Neural progenitor cell (in vitro differentiated cells): ENCODE results near the gene TMEM266. TPM values are rescaled to one million over a fixed set of nuclear protein-coding genes. Genes with fewer than 3 reads are reported as not detected.
A peak's percentile ranks its signal among the peaks of the same experiment; 100 is the strongest.

Experiments used
- DNase-seq: peaks from one replicate; pipeline ENCODE4 v3.0.0-alpha.2; 2016; ENCODE audit warnings: low spot score
- H2AFZ ChIP-seq: fragments of 200-600 bp; sonication (generic); replicated peaks from 2 replicates; pipeline ENCODE4 v1.6.1; 2016; ENCODE audit warnings: antibody characterized with exemption
- H3F3A ChIP-seq: fragments of 200-600 bp; sonication (generic); 2 replicates; pipeline ENCODE4 v1.6.1; 2016; ENCODE audit warnings: antibody characterized with exemption, low read depth
- H3K27ac ChIP-seq: fragments of 200-600 bp; sonication (generic); 2 replicates; pipeline ENCODE4 v1.5.1; 2016; ENCODE audit warnings: mild to moderate bottlenecking
- H3K27me3 ChIP-seq: fragments of 200-600 bp; sonication (generic); 2 replicates; pipeline ENCODE4 v1.6.1; 2016; ENCODE audit warnings: mild to moderate bottlenecking, moderate library complexity
- H3K36me3 ChIP-seq: fragments of 200-600 bp; sonication (generic); 2 replicates; pipeline ENCODE4 v1.5.1; 2016
- H3K4me1 ChIP-seq: fragments of 200-600 bp; sonication (generic); 2 replicates; pipeline ENCODE4 v1.6.1; 2016; ENCODE audit warnings: mixed run types
- H3K4me2 ChIP-seq: fragments of 200-600 bp; sonication (generic); 2 replicates; pipeline ENCODE4 v1.6.1; 2016
- H3K4me3 ChIP-seq: fragments of 200-600 bp; sonication (generic); 2 replicates; pipeline ENCODE4 v1.5.1; 2016
- H3K79me2 ChIP-seq: fragments of 200-600 bp; sonication (generic); 2 replicates; pipeline ENCODE4 v1.6.1; 2016; ENCODE audit warnings: low read depth
- H3K9ac ChIP-seq: fragments of 200-600 bp; sonication (generic); 2 replicates; pipeline ENCODE4 v1.6.1; 2016
- H3K9me3 ChIP-seq: fragments of 200-600 bp; sonication (generic); 2 replicates; pipeline ENCODE4 v1.5.1; 2016; ENCODE audit warnings: low read depth
- H4K20me1 ChIP-seq: fragments of 200-600 bp; sonication (generic); 2 replicates; pipeline ENCODE4 v1.6.1; 2016; ENCODE audit warnings: low read depth
- H3K27ac Mint-ChIP-seq: 3 replicates; pipeline ENCODE4 v1.8.0; 2021; ENCODE audit warnings: mixed read lengths
- H3K27me3 Mint-ChIP-seq: 2 replicates; pipeline ENCODE4 v1.8.0; 2022; ENCODE audit warnings: low read depth, mild to moderate bottlenecking, inconsistent platforms, moderate library complexity, mixed read lengths; ENCODE audit not compliant: insufficient read depth
- H3K36me3 Mint-ChIP-seq: 3 replicates; pipeline ENCODE4 v1.8.0; 2021; ENCODE audit warnings: mixed read lengths
- H3K4me1 Mint-ChIP-seq: 3 replicates; pipeline ENCODE4 v1.8.0; 2021; ENCODE audit warnings: mixed read lengths
- H3K4me3 Mint-ChIP-seq: 3 replicates; pipeline ENCODE4 v1.8.0; 2021; ENCODE audit warnings: mild to moderate bottlenecking, moderate library complexity, mixed read lengths
- H3K9me3 Mint-ChIP-seq: 3 replicates; pipeline ENCODE4 v1.8.0; 2020; ENCODE audit warnings: mixed read lengths
- CTCF ChIP-seq: fragments of 200-600 bp; sonication (generic); IDR thresholded peaks from 2 replicates; pipeline ENCODE4 v1.5.1; 2017; ENCODE audit warnings: antibody characterized with exemption, mild to moderate bottlenecking
- EZH2 ChIP-seq: fragments of 200-600 bp; sonication (generic); IDR thresholded peaks from 2 replicates; pipeline ENCODE4 v1.6.1; 2017; ENCODE audit warnings: antibody characterized with exemption, mild to moderate bottlenecking, moderate library complexity
- EZH2phosphoT487 ChIP-seq: fragments of 200-600 bp; sonication (generic); IDR thresholded peaks from 2 replicates; pipeline ENCODE4 v1.6.1; 2017; ENCODE audit warnings: antibody characterized with exemption
- total RNA-seq: library from RNA; depleted of rRNA; stranded (reverse); fragments of >200 nt; gene quantifications from 2 replicates; pipeline ENCODE4 v1.2.3, GENCODE V29; 2015; ENCODE audit warnings: low replicate concordance

TMEM266 gene
- total RNA-seq, 1 donor from 2014 or later = 0.43 TPM

- peak overlapping the region; percentile 28 for H3K4me2 ChIP-seq
- Mint-ChIP-seq H3K27me3 (no peaks in the 10 kb centered on the region), H3K36me3 (peaks cover 3% of the 10 kb centered on the region), H3K4me3 (no peak overlapping the region), H3K4me1 (peaks cover 4% of the 10 kb centered on the region), H3K9me3 (no peaks in the 10 kb centered on the region), H3K27ac (no peak overlapping the region)
- H3K4me3 ChIP-seq = no peak overlapping the region
- TF ChIP-seq EZH2 (no peak), EZH2phosphoT487 (no peak), CTCF (no peak)
- peaks cover 14% of the 10 kb centered on the region for H4K20me1 ChIP-seq
- H3K9ac ChIP-seq = no peak overlapping the region
- H2AFZ ChIP-seq = no peak overlapping the region
- H3F3A ChIP-seq = peaks cover 18% of the 10 kb centered on the region
- H3K27me3 ChIP-seq = no peaks in the 10 kb centered on the region
- H3K79me2 ChIP-seq = no peaks in the 10 kb centered on the region
- H3K4me1 ChIP-seq = peaks cover 22% of the 10 kb centered on the region
- no peak for DNase-seq
- no peaks in the 10 kb centered on the region for H3K9me3 ChIP-seq
- no peaks in the 10 kb centered on the region for H3K36me3 ChIP-seq
- peak overlapping the region; percentile 16 for H3K27ac ChIP-seq
These were observed 174.1 kb downstream of the TMEM266 start for GRCh38 chr15:76233921-76234320.

GRCh38 chr15:76234337-76234889 lies 174.6 kb downstream of the TMEM266 start:
- no peaks in the 10 kb centered on the region for H3K9me3 ChIP-seq
- H3K36me3 Mint-ChIP-seq = peaks cover 3% of the 10 kb centered on the region
- no peak overlapping the region for H3K4me3 Mint-ChIP-seq
- no peaks in the 10 kb centered on the region for H3K79me2 ChIP-seq
- peak; percentile 46 for DNase-seq
- H4K20me1 ChIP-seq = peaks cover 14% of the 10 kb centered on the region
- no peaks in the 10 kb centered on the region for H3K9me3 Mint-ChIP-seq
- TF ChIP-seq CTCF = no peak
- TF ChIP-seq EZH2phosphoT487 = no peak
- TF ChIP-seq EZH2 = no peak
- peaks cover 4% of the 10 kb centered on the region for H3K4me1 Mint-ChIP-seq
- H3K9ac ChIP-seq = no peak overlapping the region
- peaks cover 18% of the 10 kb centered on the region for H3F3A ChIP-seq
- H2AFZ ChIP-seq = no peak overlapping the region
- H3K27ac ChIP-seq = peak overlapping the region; percentile 16
- no peaks in the 10 kb centered on the region for H3K27me3 ChIP-seq
- H3K27me3 Mint-ChIP-seq = no peaks in the 10 kb centered on the region
- H3K4me3 ChIP-seq = no peak overlapping the region
- H3K27ac Mint-ChIP-seq = no peak overlapping the region
- no peaks in the 10 kb centered on the region for H3K36me3 ChIP-seq
- peaks cover 22% of the 10 kb centered on the region for H3K4me1 ChIP-seq
- peak overlapping the region; percentile 28 for H3K4me2 ChIP-seq

GRCh38 chr15:76235186-76235826 lies 175.5 kb downstream of the TMEM266 start:
- H4K20me1 ChIP-seq = peaks cover 14% of the 10 kb centered on the region
- peaks cover 18% of the 10 kb centered on the region for H3F3A ChIP-seq
- no peaks in the 10 kb centered on the region for H3K9me3 Mint-ChIP-seq
- H3K4me2 ChIP-seq = peak overlapping the region; percentile 28
- no peaks in the 10 kb centered on the region for H3K36me3 ChIP-seq
- no peak overlapping the region for H3K9ac ChIP-seq
- H3K27me3 ChIP-seq = no peaks in the 10 kb centered on the region
- H3K4me1 Mint-ChIP-seq = peaks cover 10% of the 10 kb centered on the region
- no peaks in the 10 kb centered on the region for H3K79me2 ChIP-seq
- H3K27ac ChIP-seq = no peak overlapping the region
- TF ChIP-seq EZH2 (no peak), CTCF (peak; percentile 55)
- H3K36me3 Mint-ChIP-seq = peaks cover 3% of the 10 kb centered on the region
- H3K9me3 ChIP-seq = no peaks in the 10 kb centered on the region
- no peak overlapping the region for H3K27ac Mint-ChIP-seq
- H2AFZ ChIP-seq = no peak overlapping the region
- H3K4me3 Mint-ChIP-seq = no peak overlapping the region
- H3K27me3 Mint-ChIP-seq = no peaks in the 10 kb centered on the region
- H3K4me3 ChIP-seq = no peak overlapping the region
- peaks cover 22% of the 10 kb centered on the region for H3K4me1 ChIP-seq
- peak; percentile 33 for DNase-seq
